ENCODE measurements around the gene ZBTB7B. TPM values are rescaled to one million over a fixed set of nuclear protein-coding genes. Genes with fewer than 3 reads are reported as not detected.

ZBTB7B gene
- total and polyA plus RNA-seq, 9 of the 15 experiments (the other 6 are each of a cell fraction or from before 2014, with no cell fraction given), result 0.04 to 46.5 (median 15.2) TPM

DNA sequence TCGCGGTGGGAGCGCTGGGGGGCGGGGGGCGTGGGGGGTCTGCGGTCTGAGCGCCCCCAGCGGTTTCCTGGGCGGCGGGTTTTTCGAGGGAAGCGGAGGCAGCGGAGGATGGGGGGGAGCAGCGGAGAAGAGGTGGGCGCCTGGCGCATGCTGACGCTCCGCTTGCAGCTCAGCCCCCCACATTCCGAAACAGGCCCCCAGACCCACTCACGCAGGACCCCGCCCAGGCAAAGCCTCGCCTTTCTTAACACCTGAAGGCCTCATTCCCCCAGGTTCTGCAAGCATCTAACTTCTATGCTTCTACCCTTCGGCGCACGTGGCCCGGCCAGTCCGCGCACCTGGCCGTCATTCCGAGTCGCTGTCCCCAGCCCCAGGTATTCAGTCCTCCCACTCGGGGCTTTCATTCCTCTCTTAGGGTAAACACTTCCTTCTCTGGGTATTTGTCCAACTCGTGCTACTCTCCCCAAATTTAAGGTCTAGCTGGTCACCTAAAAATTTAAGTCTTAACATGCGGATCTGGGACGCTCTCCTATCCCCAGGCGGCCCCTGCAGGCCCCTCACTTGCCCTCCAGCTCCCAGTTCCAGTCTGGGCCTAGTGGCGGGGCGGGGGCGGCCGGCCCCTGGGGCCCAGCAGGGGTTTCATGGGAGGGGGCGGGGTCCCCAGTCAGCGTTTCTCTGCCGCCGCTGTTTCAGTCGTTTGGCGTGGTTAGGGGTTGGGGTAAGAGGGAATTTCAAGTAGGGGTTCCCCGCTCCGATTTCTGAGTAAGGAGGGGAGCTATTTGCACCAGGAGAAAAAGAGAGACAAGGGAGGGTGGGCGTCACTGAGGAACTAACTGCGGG is 2.8 kb upstream of the ZBTB7B start (continued):
- TF ChIP-seq, protein P1, sequence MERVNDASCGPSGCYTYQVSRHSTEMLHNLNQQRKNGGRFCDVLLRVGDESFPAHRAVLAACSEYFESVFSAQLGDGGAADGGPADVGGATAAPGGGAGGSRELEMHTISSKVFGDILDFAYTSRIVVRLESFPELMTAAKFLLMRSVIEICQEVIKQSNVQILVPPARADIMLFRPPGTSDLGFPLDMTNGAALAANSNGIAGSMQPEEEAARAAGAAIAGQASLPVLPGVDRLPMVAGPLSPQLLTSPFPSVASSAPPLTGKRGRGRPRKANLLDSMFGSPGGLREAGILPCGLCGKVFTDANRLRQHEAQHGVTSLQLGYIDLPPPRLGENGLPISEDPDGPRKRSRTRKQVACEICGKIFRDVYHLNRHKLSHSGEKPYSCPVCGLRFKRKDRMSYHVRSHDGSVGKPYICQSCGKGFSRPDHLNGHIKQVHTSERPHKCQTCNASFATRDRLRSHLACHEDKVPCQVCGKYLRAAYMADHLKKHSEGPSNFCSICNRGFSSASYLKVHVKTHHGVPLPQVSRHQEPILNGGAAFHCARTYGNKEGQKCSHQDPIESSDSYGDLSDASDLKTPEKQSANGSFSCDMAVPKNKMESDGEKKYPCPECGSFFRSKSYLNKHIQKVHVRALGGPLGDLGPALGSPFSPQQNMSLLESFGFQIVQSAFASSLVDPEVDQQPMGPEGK (CRISPR knock-in tag; IDR thresholded peaks at IDR 0.05; ENCODE audit: borderline replicate concordance), result no peak
- TF ChIP-seq THAP12 (CRISPR knock-in tag; IDR thresholded peaks at IDR 0.05) (no peak), MITF (IDR thresholded peaks at IDR 0.05) (no peak), PPARD (CRISPR knock-in tag; IDR thresholded peaks at IDR 0.05) (no peak), ATF1 (CRISPR knock-in tag; IDR thresholded peaks at IDR 0.05) (no peak), ATF1 (tag; IDR thresholded peaks at IDR 0.05) (no peak), SNIP1 (IDR thresholded peaks at IDR 0.05; ENCODE audit: low read depth) (no peak), DPF2 (IDR thresholded peaks at IDR 0.05) (peak; percentile 34; the same call in 1 of the 2 replicates), ZNF24 (IDR thresholded peaks at IDR 0.05) (no peak), BCL6 (CRISPR knock-in tag; IDR thresholded peaks at IDR 0.05) (no peak), TSC22D4 (tag; IDR thresholded peaks at IDR 0.05) (no peak), ZNF316 (IDR thresholded peaks at IDR 0.05) (peak; percentile 55), ZNF224 (CRISPR knock-in tag; IDR thresholded peaks at IDR 0.05) (no peak), ETS1 (conservative IDR thresholded peaks at IDR 0.05; ENCODE audit: control insufficient read depth, low read depth, low read length) (no peak), FOXK2 (conservative IDR thresholded peaks at IDR 0.05 in 1 of 2, IDR thresholded peaks at IDR 0.05 in 1 of 2; ENCODE audit: low read depth in 2 of 2) (no peak), SMARCC2 (IDR thresholded peaks at IDR 0.05; ENCODE audit: low read depth) (no peak), ZNF79 (CRISPR knock-in tag; IDR thresholded peaks at IDR 0.05; ENCODE audit: low read depth) (no peak), MAFG (tag; conservative IDR thresholded peaks at IDR 0.05) (no peak), ZNF436 (CRISPR knock-in tag; IDR thresholded peaks at IDR 0.05) (no peak), ZZZ3 (IDR thresholded peaks at IDR 0.05) (no peak), ZKSCAN3 (CRISPR knock-in tag; IDR thresholded peaks at IDR 0.05) (no peak), TOE1 (IDR thresholded peaks at IDR 0.05; ENCODE audit: borderline replicate concordance) (no peak; the same call in 1 of the 2 replicates), TOE1 (CRISPR knock-in tag; IDR thresholded peaks at IDR 0.05; ENCODE audit: borderline replicate concordance, low read depth) (no peak), ZNF121 (CRISPR knock-in tag; conservative IDR thresholded peaks at IDR 0.05) (no peak)

All from K562 (cell line).